H1 (cell line): ENCODE results near the gene TMEM258. TPM values are rescaled to one million over a fixed set of nuclear protein-coding genes. Genes with fewer than 3 reads are reported as not detected.

Experiments
- ASH2L ChIP-seq: fragments of 200-600, 300-600 bp; sonication (generic); IDR thresholded peaks from one replicate; pipeline ENCODE4 v1.7.1; 2017; ENCODE audit warnings: low read length
- BACH1 ChIP-seq: IDR thresholded peaks from 2 replicates; pipeline ENCODE4 v1.6.1; 2012; ENCODE audit warnings: low read length, improper control_type of control experiment
- CBX5 ChIP-seq: fragments of 300-800, 300-1000 bp; sonication (generic); IDR thresholded peaks from 2 replicates; pipeline ENCODE4 v1.7.1; 2016; ENCODE audit warnings: antibody characterized with exemption, low read length, low read depth
- CHD2 ChIP-seq: IDR thresholded peaks from 2 replicates; pipeline ENCODE4 v1.6.1; 2012; ENCODE audit warnings: low read length, improper control_type of control experiment
- CREB1 ChIP-seq: IDR thresholded peaks from 2 replicates; pipeline ENCODE4 v1.6.1; 2012; ENCODE audit warnings: inconsistent platforms
- CTCF ChIP-seq, 3 experiments: IDR thresholded peaks; 1 replicate in 2 of 3; 2 replicates in 1 of 3; pipeline versions ENCODE4 v1.5.1 to v1.6.1; 2011; ENCODE audit warnings: low read length in 3 of 3, mild to moderate bottlenecking in 3 of 3, inconsistent platforms in 2 of 3, low read depth in 1 of 3, moderate library complexity in 1 of 3; ENCODE audit not compliant: insufficient read depth in 1 of 3; ENCODE audit errors: control extremely low read depth in 1 of 3
- GABPA ChIP-seq: IDR thresholded peaks from 2 replicates; pipeline ENCODE4 v1.6.1; 2011; ENCODE audit warnings: mild to moderate bottlenecking, low read length, moderate library complexity, borderline replicate concordance; ENCODE audit not compliant: insufficient read depth
- HDAC6 ChIP-seq: IDR thresholded peaks from one replicate; pipeline ENCODE4 v1.7.1; 2012; ENCODE audit warnings: low read depth, mild to moderate bottlenecking, inconsistent platforms, low read length, moderate library complexity
- JUN ChIP-seq: IDR thresholded peaks from 2 replicates; pipeline ENCODE4 v1.6.1; 2011; ENCODE audit warnings: low read depth, mild to moderate bottlenecking, improper control_type of control experiment, low read length
- KDM1A ChIP-seq: fragments of 200-600, 300-600 bp; sonication (generic); IDR thresholded peaks from 2 replicates; pipeline ENCODE4 v1.7.1; 2016; ENCODE audit warnings: mild to moderate bottlenecking, low read length, borderline replicate concordance
- MAX ChIP-seq: IDR thresholded peaks from 2 replicates; pipeline ENCODE4 v1.6.1; 2012; ENCODE audit warnings: inconsistent platforms
- SP1 ChIP-seq: IDR thresholded peaks from 2 replicates; pipeline ENCODE4 v1.6.1; 2011; ENCODE audit warnings: low read depth, low read length
- TBP ChIP-seq: IDR thresholded peaks from 2 replicates; pipeline ENCODE4 v1.6.1; 2011; ENCODE audit warnings: low read depth, low read length, improper control_type of control experiment
- TCF12 ChIP-seq: IDR thresholded peaks from 2 replicates; pipeline ENCODE4 v1.6.1; 2011; ENCODE audit warnings: low read depth, mild to moderate bottlenecking, low read length
- TEAD4 ChIP-seq: IDR thresholded peaks from 2 replicates; pipeline ENCODE4 v1.6.1; 2012; ENCODE audit warnings: low read depth, low read length, inconsistent platforms, mixed read lengths
- ZNF274 ChIP-seq: IDR thresholded peaks from 2 replicates; pipeline ENCODE4 v1.7.0; 2012; ENCODE audit warnings: low read length, borderline replicate concordance; ENCODE audit errors: extremely low read depth
- polyA plus RNA-seq, 7 experiments: library from polyadenylated mRNA; depleted of rRNA in 3 of 7; stranded (reverse) in 5 of 7; unstranded in 2 of 7; fragments of >200 nt in 5 of 7; fragments of 200-250 nt in 2 of 7; gene quantifications; 1 replicate in 5 of 7; 2 replicates in 1 of 7; 4 replicates in 1 of 7; pipeline versions ENCODE4 v1.2.1 to v1.2.3, GENCODE V29; 2011 to 2013; ENCODE audit warnings: missing spikeins in 2 of 7, mixed read lengths in 2 of 7
- total RNA-seq: library from RNA; stranded (reverse); fragmentation: NEBNext Ultra II Directional; extraction: Animal tissue kit (Norgen Biotek cat#: 25700); gene quantifications from 2 replicates; pipeline ENCODE4 v1.2.1, GENCODE V29; 2021

The TMEM258 gene
- total and polyA plus RNA-seq, 2 of the 8 experiments (the other 6 are each of a cell fraction or from before 2014, with no cell fraction given), result 186 to 759 TPM

- TF ChIP-seq GABPA (no peak), SP1 (no peak), CBX5 (no peak), TCF12 (no peak), MAX (peak; percentile 47; the same call in 1 of the 2 replicates), JUN (no peak), ZNF274 (no peak), CTCF (IDR thresholded peaks at IDR 0.05; ENCODE audit: control extremely low read depth in 1 of 3, insufficient read depth in 1 of 3, low read depth in 1 of 3, low read length in 3 of 3) (peak in 2 of 3 experiments; percentile 87 to 95; a peak in 3 of 4 replicates), ASH2L (no peak), CHD2 (no peak), TEAD4 (peak; percentile 37; the same call in 1 of the 2 replicates), HDAC6 (no peak), TBP (0 out of 2 replicates have a peak, but pooled peaks have one; percentile 19), CREB1 (0 out of 2 replicates have a peak, but pooled peaks have one; percentile 41), KDM1A (no peak), BACH1 (no peak)
Measured at GRCh38 chr11:61747192-61747966, 45.0 kb downstream of the TMEM258 start (continued).
